ENCODE data around the gene JAM3.

The JAM3 gene

DNA sequence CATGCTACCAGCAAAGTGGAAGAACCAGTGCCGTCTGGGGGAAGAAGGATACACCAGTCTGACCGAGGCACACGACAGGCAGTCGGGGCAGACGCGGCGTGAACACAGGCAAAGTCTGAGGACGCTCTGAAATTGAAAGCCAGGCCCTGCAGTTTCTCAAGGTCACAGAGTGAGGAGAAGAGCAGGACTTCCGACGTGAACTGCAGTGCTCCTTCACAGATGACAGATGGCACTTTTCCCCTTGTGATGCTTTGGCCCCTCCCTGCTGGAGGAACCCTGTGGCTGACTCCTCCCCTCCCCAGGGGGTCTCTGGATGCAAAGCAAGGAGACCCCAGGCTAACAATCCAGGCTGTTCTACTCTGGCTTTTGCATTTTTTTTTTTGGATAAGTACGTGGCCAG is 19.6 kb upstream of the JAM3 start:
- no peak for DNase-seq (ENCODE audit: insufficient read length)
- TF ChIP-seq POLR2A (IDR thresholded peaks at IDR 0.05; ENCODE audit: low read depth, low read length) (no peak), TAF1 (IDR thresholded peaks at IDR 0.05; ENCODE audit: borderline replicate concordance, low read depth, low read length) (no peak)
- FAIRE-seq, result no peak

DNA sequence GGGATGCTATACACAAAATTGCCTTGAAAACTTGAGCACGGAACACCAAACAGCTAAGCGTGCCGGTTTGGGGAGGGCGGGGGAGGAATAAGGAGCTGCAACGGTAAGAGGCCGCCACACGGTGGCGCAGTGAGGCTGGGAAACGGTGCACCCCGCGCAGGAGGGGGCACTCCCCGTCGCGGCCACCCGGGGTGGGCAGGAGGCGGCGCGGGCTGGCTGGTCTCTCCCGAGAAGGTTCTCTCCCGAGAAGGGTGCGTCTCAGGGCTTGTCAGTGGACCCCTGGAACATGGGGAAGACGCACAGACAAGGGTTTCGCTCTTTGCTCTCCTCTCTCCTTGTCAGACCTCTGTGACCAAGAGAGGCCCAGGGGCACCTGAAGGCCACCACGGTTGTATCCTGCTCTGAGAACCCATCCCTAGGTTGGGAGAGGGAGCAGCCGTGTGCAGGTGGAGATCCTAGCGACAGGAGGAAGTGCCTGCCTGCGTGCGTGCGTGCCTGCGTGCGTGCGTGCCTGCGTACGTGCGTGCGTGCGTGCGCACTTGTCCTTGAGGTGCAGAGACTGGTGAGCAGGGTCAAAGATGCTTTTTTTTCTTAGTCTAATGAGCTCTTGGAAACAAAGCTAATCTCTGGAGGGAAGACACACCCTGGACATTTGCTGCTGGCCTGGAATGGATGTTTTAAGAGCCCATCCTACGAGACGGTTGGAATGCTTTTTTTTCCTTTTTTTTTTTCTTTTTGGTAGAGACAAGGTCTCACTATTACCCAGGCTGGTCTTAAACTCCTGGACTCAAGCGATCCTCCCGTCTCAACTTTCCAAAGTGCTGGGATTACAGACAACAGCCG is 18.1 kb upstream of the JAM3 start:
- FAIRE-seq (peak; percentile 91), DNase-seq (ENCODE audit: insufficient read length) (peak; percentile 83)
- TF ChIP-seq POLR2A (IDR thresholded peaks at IDR 0.05; ENCODE audit: low read depth, low read length) (no peak), POLR2AphosphoS5 (IDR thresholded peaks at IDR 0.05; ENCODE audit: low read depth, low read length) (no peak), TAF1 (IDR thresholded peaks at IDR 0.05; ENCODE audit: borderline replicate concordance, low read depth, low read length) (no peak)

DNA sequence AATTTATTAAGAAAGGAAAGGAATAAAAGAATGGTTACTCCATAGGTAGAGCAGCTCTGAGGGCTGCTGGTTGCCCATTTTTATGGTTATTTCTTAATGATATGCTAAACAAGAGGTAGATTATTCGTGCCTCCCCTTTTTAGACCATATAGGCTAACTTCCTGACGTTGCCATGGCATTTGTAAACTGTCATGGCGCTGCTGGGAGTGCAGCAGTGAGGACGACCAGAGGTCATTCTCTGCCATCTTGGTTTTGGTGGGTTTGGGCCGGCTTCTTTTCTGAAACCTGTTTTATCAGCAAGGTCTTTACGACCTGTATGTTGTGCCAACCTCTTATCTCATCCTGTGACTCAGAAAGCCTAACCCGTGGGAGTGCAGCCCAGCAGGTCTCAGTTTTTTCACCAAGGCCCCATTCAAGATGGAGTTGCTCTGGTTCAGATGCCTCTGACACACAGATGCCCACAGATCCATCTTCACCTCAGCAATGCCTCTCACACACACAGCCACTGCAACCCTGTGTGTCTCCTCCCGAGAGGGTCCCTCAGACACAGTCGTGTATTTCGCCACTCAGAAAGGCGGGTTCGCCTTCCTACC is 16.4 kb upstream of the JAM3 start:
- no peak for DNase-seq (ENCODE audit: insufficient read length)
- no peak for FAIRE-seq
- TF ChIP-seq POLR2A (IDR thresholded peaks at IDR 0.05; ENCODE audit: low read depth, low read length) (no peak), TAF1 (IDR thresholded peaks at IDR 0.05; ENCODE audit: borderline replicate concordance, low read depth, low read length) (no peak), POLR2AphosphoS5 (IDR thresholded peaks at IDR 0.05; ENCODE audit: low read depth, low read length) (no peak)

DNA sequence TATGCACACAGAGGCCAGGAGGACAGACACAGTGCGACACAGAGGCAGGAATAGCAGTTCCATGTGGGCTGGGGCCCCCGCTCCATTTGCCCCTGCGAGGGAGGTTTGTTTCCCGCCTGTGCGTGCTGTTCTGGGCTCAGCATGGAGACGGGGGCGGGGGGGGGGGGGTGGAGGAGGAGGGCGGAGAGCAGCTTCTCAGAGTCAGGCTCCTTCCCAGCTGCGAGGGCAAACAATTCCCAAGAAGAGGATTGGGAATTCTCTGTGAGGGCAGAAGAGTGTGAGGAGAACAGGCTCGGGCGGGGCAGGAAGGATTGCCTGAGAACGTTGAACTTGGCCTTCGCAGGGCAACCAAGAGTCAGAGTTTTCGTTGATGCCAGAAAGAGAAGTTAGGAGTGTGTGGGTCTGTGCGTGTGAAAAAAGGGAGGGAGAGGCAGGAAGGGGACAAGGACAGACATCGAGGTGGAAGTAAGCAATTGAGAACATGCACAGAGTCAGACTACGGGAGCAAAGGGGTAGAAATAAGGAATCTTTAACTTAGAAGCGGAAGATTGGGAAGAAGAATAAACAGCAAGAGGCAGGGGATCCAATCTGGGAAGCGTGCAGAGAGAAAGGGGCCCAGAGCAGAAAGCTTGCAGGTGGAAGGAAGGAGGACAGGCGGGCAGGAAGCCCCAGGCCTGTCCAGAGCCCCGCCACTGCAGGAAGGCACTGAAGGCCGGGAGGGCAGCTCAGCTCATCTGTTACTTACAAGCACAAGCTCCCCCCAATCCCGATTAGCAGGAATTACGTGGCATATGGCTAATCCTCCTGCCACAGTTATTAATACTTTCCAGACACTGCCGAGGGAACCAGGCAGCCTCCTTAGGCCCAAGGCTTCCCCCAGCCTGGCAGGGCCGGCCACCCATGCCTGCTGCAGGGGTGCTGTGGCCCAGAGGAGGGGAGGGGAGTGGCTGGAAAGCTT is 15.6 kb upstream of the JAM3 start:
- TF ChIP-seq POLR2A (IDR thresholded peaks at IDR 0.05; ENCODE audit: low read depth, low read length), result no peak
- no peak for TF ChIP-seq POLR2AphosphoS5 (IDR thresholded peaks at IDR 0.05; ENCODE audit: low read depth, low read length)
- no peak for FAIRE-seq
- DNase-seq (ENCODE audit: insufficient read length), result no peak

DNA sequence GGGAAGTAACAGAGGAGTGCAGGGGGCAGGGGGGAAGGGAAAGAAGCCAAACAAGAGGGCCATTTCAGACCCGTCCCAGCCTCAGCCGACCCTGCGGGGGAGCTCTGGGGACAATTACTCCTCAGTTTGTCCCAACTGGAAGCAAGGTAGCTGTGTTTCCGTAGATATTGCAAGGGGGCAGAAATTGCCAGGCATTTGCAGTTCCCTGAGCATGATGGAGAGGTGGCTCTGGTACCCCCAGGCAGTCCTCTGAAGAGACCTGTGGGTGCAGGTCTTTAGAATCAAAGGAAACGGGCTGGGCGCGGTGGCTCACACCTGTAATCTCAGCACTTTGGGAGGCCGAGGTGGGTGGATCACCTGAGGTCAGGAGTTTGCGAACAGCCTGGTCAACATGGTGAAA is 13.8 kb upstream of the JAM3 start:
- FAIRE-seq (no peak), DNase-seq (ENCODE audit: insufficient read length) (no peak)
- TF ChIP-seq POLR2A (IDR thresholded peaks at IDR 0.05; ENCODE audit: low read depth, low read length) (no peak), POLR2AphosphoS5 (IDR thresholded peaks at IDR 0.05; ENCODE audit: low read depth, low read length) (no peak), TAF1 (IDR thresholded peaks at IDR 0.05; ENCODE audit: borderline replicate concordance, low read depth, low read length) (no peak)

DNA sequence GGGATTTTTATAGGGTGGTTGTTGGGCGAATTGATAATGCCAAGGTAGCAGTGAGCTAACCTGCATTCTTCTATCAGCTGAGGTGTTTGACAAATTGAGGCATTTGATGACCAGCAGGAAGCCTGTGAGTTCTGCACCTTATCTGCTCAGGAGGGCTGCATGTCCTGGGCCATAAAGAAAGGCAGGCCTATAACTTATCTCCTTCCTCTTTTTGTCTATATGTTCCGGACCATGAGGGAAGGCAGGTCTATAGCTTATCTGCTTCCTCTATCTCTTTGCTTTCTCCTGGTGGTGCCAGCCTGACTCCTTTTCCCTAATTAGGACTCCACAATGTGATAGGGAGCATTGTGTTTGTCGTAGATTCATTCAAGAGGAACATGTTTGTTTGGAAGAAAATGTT is 8.6 kb upstream of the JAM3 start:
- FAIRE-seq (no peak), DNase-seq (ENCODE audit: insufficient read length) (no peak)
- TF ChIP-seq POLR2AphosphoS5 (IDR thresholded peaks at IDR 0.05; ENCODE audit: low read depth, low read length) (no peak), TAF1 (IDR thresholded peaks at IDR 0.05; ENCODE audit: borderline replicate concordance, low read depth, low read length) (no peak), POLR2A (IDR thresholded peaks at IDR 0.05; ENCODE audit: low read depth, low read length) (no peak)

DNA sequence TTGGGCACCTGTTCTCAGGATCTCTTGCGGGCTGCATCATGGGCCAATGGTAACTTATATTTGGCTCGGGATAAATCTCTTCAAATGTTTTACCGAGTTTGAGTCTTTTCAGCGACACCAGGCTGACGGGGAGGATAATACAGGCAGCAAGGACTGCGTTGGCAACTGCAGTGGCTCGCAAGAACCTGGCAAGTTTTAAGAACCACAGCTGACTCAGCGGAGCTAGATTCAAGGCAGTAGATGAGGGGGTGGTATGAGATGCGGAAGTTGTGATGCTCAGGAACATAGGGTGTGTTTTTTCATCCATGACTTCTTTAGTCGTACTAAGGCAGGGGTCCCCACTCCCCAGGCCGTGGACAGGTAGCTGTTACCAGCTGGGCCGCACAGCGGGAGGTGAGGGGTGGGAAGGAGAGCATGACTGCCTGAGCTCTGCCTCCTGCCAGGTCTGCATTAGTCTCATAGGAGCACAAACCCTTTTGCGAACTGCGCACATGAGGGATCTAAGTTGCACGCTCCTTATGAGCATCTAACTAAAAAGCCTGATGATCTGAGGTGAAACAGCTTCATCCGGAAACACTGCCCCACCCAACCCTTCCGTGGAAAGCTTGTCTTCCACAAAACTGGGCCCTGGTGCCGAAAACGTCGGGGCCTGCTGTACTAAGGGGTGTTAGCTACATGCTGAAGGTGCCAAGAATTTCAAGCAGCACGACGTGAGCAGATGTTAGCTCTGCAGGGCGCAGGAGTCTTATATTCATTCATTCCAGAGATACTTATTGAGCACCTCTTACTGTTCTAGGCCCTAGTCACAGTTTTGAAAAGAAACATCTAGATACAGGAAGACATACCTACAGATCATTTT is 6.4 kb upstream of the JAM3 start:
- TF ChIP-seq POLR2A (IDR thresholded peaks at IDR 0.05; ENCODE audit: low read depth, low read length) (no peak), TAF1 (IDR thresholded peaks at IDR 0.05; ENCODE audit: borderline replicate concordance, low read depth, low read length) (no peak), POLR2AphosphoS5 (IDR thresholded peaks at IDR 0.05; ENCODE audit: low read depth, low read length) (no peak)
- FAIRE-seq (no peak), DNase-seq (ENCODE audit: insufficient read length) (no peak)

DNA sequence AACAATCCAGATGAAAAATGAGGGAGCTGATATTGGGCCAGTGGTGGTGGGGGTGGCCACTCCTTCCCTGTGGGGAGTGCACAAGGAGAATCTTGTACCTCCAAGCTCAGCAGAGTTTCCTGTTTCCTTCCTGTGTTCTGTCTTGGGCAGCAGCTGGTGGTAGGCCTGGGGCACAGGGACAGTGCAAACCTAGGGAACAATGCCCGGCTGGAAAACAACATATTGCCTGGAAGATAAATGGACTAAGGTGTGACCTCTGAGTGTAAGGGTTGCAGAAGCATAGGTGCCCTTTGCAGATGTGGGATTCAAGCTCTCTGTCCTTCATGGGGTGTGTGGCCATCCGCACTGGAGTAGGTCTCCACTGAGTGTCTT is 5.8 kb upstream of the JAM3 start:
- no peak for TF ChIP-seq POLR2AphosphoS5 (IDR thresholded peaks at IDR 0.05; ENCODE audit: low read depth, low read length)
- TF ChIP-seq TAF1 (IDR thresholded peaks at IDR 0.05; ENCODE audit: borderline replicate concordance, low read depth, low read length), result no peak
- no peak for TF ChIP-seq POLR2A (IDR thresholded peaks at IDR 0.05; ENCODE audit: low read depth, low read length)
- DNase-seq (ENCODE audit: insufficient read length), result no peak
- no peak for FAIRE-seq

DNA sequence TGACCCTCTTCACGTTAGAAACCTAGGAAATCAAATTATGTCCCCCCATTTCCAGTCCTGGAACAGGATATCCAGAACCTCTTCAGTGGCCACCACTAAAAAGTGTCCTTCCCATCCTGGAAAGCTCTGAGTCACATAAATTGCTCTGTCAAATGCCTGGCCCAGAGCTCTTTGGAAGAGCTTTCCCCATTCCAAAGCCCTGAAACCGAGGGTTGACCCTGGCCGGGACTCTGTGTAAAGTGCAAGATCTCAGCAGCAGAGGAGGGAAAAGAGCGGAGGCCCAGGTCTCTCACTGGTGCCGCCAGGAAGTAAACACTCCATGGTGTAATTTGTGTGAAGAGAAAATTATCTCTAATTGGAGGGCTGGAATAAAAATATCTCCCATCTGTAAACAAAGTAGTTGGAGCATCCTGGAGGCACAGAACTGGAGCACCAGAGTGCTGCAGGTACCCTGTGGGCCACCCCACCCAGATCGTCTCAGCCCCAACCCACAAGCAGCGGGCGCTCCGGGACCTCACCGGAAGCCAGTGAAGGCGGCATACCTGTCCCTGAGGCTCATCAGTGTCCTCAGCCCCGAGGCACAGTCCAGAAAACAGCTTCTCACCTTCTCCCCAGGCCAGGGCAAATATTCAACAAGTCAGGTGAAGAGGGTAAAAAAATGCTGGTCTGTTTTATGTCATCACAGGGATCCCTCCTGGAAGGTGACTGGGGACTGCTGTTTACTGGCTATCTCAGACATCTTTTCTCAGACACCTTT is 4.7 kb upstream of the JAM3 start:
- FAIRE-seq (no peak), DNase-seq (ENCODE audit: insufficient read length) (no peak)
- TF ChIP-seq POLR2AphosphoS5 (IDR thresholded peaks at IDR 0.05; ENCODE audit: low read depth, low read length) (no peak), POLR2A (IDR thresholded peaks at IDR 0.05; ENCODE audit: low read depth, low read length) (no peak), TAF1 (IDR thresholded peaks at IDR 0.05; ENCODE audit: borderline replicate concordance, low read depth, low read length) (no peak)

DNA sequence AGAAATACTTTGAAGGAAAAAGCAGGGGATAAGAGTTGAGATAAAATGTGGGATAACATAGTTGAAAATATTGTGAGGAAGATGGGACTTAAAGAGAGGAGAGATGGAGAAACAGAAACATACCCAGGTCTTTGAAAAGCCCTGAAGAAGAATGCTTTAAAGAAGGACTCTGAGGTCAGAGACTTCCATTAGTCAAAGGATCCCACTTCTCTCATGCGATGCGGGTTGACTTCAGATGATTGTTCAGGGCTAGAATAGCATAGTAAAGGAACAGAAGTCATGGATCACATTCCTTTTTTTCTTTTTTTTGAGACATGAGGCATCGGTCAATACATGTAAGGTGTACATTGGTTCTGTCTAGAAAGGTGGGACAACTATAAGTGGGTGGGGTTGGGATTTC is 3.5 kb upstream of the JAM3 start:
- TF ChIP-seq TAF1 (IDR thresholded peaks at IDR 0.05; ENCODE audit: borderline replicate concordance, low read depth, low read length), result no peak
- no peak for TF ChIP-seq POLR2A (IDR thresholded peaks at IDR 0.05; ENCODE audit: low read depth, low read length)
- TF ChIP-seq POLR2AphosphoS5 (IDR thresholded peaks at IDR 0.05; ENCODE audit: low read depth, low read length), result no peak
- DNase-seq (ENCODE audit: insufficient read length) (no peak), FAIRE-seq (no peak)
